Left ventricle myocardium inferior (tissue), 1 donor: ENCODE measurements around the gene CYP4F3. TPM values are rescaled to one million over a fixed set of nuclear protein-coding genes. Genes with fewer than 3 reads are reported as not detected.

ENCODE experiments used
- DNase-seq: peaks from one replicate; pipeline ENCODE4 v3.0.0-alpha.2; 2020
- H3K27ac ChIP-seq: fragments of 200-600 bp; replicated peaks from 2 replicates; pipeline ENCODE4 v1.8.0; 2021
- H3K27me3 ChIP-seq: fragments of 200-600 bp; 2 replicates; pipeline ENCODE4 v1.8.0; 2021; ENCODE audit warnings: low read depth
- H3K36me3 ChIP-seq: fragments of 200-600 bp; 2 replicates; pipeline ENCODE4 v1.8.0; 2021
- H3K4me1 ChIP-seq: fragments of 200-600 bp; 2 replicates; pipeline ENCODE4 v1.8.0; 2021
- H3K4me3 ChIP-seq: fragments of 200-600 bp; 2 replicates; pipeline ENCODE4 v1.8.0; 2021; ENCODE audit warnings: mild to moderate bottlenecking, moderate library complexity
- H3K9me3 ChIP-seq: fragments of 200-600 bp; replicated peaks from 2 replicates; pipeline ENCODE4 v1.8.0; 2021
- intact Hi-C: fragments of 100-400 bp; cut with micrococcal nuclease; formaldehyde crosslinking; loops from one replicate; pipeline ENCODE4 v1.11.0; 2022
- total RNA-seq: library from RNA; stranded (reverse); fragmentation: NEBNext Ultra II Directional; extraction: Animal tissue kit (Norgen Biotek cat#: 25700); gene quantifications from one replicate; pipeline ENCODE4 v1.2.1, GENCODE V29; 2021
- TF ChIP-seq, protein P1 (sequence below): fragments of 200-600 bp; IDR thresholded peaks from 2 replicates; pipeline ENCODE4 v1.8.0; 2021; ENCODE audit warnings: antibody characterized with exemption, mild to moderate bottlenecking, borderline replicate concordance
- donor health status: DM: no; HTN: yes; CAD: no; lungs with severe emphysema.

CYP4F3 gene
- total RNA-seq, 1 donor from 2014 or later: not detected

GRCh38 chr19:15634105-15634504 is 6.6 kb upstream of the CYP4F3 start:
- intact Hi-C loops: no loop called here

DNA sequence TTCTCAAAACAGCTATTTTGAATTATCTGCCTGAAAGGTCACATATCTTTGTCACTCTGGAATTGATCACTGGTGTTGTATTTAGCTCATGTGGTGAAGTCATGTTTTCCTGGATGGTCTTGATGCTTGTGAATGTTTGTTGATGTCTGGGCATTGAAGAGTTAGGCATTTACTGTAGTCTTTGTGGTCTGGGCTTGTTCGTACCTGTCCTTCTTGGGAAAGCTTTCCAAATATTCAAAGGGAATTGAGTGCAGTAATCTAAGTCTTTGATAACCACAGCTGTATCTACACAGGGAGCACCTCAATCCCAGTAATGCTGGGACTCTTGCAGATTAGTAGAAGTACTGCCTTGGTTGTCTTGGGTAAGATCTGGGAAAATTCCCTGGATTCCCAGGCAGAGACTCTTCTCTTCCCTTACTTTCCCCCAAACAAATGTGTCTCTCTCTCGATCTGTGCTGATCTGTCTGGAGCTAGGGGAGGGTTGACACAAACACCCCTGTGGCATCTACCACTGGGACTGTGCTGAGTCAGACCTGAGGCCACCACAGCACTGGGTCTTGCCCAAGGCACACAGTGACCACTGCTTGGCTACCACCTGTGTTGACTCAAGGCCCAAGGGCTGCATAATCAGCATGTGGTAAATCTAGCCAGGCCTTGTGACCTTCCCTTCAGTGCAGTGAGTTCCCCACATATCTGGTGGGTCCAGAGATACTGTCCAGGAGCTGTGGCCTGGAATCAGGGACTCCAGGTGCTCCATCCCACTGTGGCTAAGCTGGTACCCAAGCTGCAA is 5.5 kb upstream of the CYP4F3 start:
- Histone ChIP-seq H3K4me3 (no peak overlapping the region), H3K36me3 (no peaks in the 10 kb centered on the region), H3K4me1 (no peaks in the 10 kb centered on the region), H3K9me3 (no peaks in the 10 kb centered on the region), H3K27ac (no peak overlapping the region), H3K27me3 (peaks cover 55% of the 10 kb centered on the region)
- no peak for DNase-seq
- intact Hi-C loops: no loop called here
- TF ChIP-seq, protein P1, sequence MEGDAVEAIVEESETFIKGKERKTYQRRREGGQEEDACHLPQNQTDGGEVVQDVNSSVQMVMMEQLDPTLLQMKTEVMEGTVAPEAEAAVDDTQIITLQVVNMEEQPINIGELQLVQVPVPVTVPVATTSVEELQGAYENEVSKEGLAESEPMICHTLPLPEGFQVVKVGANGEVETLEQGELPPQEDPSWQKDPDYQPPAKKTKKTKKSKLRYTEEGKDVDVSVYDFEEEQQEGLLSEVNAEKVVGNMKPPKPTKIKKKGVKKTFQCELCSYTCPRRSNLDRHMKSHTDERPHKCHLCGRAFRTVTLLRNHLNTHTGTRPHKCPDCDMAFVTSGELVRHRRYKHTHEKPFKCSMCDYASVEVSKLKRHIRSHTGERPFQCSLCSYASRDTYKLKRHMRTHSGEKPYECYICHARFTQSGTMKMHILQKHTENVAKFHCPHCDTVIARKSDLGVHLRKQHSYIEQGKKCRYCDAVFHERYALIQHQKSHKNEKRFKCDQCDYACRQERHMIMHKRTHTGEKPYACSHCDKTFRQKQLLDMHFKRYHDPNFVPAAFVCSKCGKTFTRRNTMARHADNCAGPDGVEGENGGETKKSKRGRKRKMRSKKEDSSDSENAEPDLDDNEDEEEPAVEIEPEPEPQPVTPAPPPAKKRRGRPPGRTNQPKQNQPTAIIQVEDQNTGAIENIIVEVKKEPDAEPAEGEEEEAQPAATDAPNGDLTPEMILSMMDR: no peak

More at GRCh38 chr19:15634105-15634504, 6.6 kb upstream of the CYP4F3 start:
- DNase-seq: no peak
- Histone ChIP-seq H3K27me3 (peaks cover 60% of the 10 kb centered on the region), H3K4me1 (no peaks in the 10 kb centered on the region), H3K27ac (no peak overlapping the region), H3K9me3 (no peaks in the 10 kb centered on the region), H3K4me3 (no peak overlapping the region), H3K36me3 (no peaks in the 10 kb centered on the region)
- TF ChIP-seq, protein P1: no peak

DNA sequence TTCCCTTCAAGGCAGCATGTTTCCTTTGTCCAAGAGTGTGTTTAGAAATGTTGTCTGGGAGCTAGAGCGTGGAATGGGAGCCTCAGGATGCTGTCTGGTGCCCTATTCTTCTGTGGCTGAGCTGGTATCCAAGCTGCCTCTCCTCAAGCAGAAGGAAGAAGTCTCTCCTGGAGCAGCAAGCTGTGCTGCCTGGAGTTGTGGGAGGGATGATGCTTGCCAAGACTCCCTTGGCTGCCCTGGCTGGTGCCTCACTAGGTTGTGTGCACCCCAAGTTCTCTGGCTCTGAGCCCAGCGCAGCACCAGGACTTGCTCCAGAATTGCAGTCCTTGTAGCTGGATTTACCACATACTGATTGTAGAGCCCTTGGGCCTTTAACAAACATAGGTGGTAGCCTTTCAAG is 4.7 kb upstream of the CYP4F3 start:
- no peak overlapping the region for H3K27ac ChIP-seq
- no peaks in the 10 kb centered on the region for H3K36me3 ChIP-seq
- TF ChIP-seq, protein P1: no peak
- H3K4me3 ChIP-seq: no peak overlapping the region
- H3K4me1 ChIP-seq: no peaks in the 10 kb centered on the region
- peaks cover 47% of the 10 kb centered on the region for H3K27me3 ChIP-seq
- intact Hi-C loops: no loop called here
- no peaks in the 10 kb centered on the region for H3K9me3 ChIP-seq
- DNase-seq: no peak

- TF ChIP-seq, protein P1: no peak
- no peaks in the 10 kb centered on the region for H3K9me3 ChIP-seq
- H3K27ac ChIP-seq: no peak overlapping the region
- H3K4me3 ChIP-seq: no peak overlapping the region
- H3K27me3 ChIP-seq: peaks cover 20% of the 10 kb centered on the region
- intact Hi-C loops: no loop called here
- H3K4me1 ChIP-seq: no peaks in the 10 kb centered on the region
- no peaks in the 10 kb centered on the region for H3K36me3 ChIP-seq
- DNase-seq: no peak
These were observed 1.1 kb upstream of the CYP4F3 start for GRCh38 chr19:15639596-15639995.

- H3K27ac ChIP-seq: no peak overlapping the region
- peaks cover 7% of the 10 kb centered on the region for H3K27me3 ChIP-seq
- DNase-seq: no peak
- no peak overlapping the region for H3K4me3 ChIP-seq
- intact Hi-C loops: no loop called here
- H3K9me3 ChIP-seq: no peaks in the 10 kb centered on the region
- H3K36me3 ChIP-seq: no peaks in the 10 kb centered on the region
- TF ChIP-seq, protein P1: no peak
- H3K4me1 ChIP-seq: no peaks in the 10 kb centered on the region
These were observed 354 bp downstream of the CYP4F3 start for GRCh38 chr19:15640904-15641597.
